Fibroblast of upper back skin (primary cell): ENCODE results near the gene COL15A1.
A peak's percentile ranks its signal among the peaks of the same experiment; 100 is the strongest.

Experiments used
- DNase-seq: peaks from one replicate; pipeline ENCODE4 v3.0.0-alpha.2; 2013

Gene COL15A1

DNA sequence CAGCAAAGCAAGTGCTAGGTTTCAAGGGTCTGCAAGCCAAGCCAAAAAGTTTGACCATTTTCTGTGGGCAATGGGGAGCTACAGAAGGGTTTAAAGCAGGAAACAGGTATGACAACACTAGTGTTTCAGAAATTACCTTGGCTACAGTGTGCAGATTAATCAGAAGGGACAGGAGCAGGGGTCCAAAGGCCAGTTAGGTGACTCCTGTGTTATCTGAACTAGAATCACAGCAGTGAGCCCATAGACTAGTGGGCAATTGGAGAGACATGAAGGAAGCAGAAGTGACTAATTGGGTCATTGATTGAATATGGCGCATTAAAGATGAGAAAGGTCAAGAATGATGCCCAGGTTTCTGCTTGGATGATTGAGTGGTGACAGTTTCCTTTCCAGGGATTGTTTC is 119.8 kb downstream of the COL15A1 start:
- DNase-seq: no peak

DNA sequence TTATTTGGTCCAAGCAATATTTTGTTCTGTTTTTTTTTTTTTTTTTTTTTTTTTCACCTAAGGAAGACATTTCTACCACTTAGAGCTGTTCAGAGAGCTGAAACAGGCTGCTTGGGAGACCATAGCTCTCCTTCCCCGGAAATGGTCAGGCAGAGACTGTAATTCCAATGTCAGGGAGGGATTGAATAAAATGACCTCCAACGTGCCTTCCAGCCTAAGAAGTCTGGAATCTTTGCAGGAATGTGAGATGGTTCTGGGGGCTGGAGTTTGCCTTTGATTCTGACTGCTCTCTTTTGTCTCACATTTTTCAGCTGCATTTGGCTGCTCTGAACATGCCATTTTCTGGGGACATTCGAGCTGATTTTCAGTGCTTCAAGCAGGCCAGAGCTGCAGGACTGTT is 122.9 kb downstream of the COL15A1 start:
- DNase-seq: peak; percentile 36

DNA sequence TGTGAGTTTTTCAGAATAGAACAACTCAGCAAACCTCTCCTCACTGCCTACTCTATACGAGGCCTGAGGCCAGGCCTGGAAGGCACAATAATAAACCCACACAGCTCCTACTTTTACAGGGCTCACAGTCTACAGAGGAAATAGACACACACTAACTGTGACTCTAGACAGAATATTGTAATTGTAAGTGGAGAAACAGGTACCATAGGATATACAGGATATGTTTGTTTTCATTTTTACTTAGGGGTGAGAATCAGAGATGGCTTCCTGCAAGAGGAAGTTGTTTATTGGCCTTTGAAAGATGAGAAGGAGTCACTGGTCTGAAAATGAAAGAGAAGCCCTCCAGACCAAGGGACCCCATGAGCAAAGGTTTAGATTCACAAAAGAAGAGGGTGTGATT is 125.4 kb downstream of the COL15A1 start:
- DNase-seq: no peak

DNA sequence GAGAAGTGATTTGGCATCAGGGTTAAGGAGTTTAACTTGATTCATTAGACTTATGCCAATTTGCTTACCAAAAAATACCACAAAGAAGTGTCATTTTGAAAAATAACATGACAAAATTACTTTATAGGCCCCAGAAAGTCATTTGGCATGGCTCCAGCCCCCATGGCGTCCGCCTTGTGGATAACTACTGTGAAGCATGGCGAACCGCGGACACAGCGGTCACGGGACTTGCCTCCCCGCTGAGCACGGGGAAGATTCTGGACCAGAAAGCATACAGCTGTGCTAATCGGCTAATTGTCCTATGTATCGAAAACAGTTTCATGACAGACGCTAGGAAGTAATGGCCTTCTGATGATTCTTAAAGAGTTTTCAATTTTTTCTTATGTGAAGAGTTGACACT is 125.8 kb downstream of the COL15A1 start:
- no peak for DNase-seq

DNA sequence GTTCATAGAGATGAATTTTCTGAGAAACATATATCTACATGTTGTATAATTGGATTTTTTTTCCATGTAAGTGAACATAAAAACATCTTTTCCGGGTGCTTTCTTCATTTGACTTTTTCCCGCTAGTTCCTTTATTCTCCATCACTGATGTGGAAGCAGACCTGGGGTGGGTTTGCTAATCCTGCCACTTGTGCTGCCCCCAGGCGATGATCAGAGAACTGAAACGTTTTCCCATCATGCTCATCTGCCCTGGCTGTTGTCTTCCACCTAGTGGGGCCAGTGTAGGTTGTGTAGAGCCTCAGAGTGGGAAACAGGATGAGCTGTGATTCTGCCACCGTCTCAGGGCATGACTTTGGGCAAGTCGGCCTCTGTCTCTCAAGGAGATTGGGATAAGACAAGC is 127.0 kb downstream of the COL15A1 start:
- DNase-seq: no peak

DNA sequence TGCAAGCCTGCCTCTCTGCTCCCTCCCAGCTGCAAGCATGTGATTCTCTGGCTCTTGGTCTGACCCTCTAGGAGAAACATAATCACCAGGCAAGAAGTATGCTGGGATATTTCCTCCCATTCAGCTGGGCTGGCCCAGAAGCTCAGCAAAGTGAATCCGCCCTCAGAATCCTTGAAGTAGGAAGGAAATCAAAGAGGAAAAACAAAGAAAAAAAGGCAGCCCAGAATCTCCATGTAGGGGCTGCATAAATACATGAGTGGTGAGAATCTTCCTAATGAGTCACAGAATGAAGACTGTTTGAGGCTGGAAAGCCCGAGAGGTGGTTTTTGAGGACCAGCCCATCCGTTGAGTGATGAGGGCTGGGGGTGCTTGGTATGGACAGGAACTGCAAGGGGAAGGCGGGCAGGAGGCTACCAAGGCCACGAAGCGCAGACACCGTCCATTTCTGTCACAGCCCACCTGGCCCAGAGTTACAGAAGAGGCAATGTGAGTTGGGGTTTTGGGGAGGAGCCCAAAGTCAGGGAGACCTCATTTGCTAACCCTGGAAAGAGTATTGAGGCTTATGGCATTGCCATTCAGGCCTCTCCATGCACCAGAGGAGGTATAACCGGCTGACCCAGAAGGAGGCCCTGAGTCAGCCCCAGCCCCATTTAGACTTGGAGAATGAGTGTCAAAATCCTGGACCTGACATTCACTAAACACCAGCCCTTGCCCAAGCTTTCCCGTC is 127.8 kb downstream of the COL15A1 start:
- DNase-seq: peak; percentile 44

DNA sequence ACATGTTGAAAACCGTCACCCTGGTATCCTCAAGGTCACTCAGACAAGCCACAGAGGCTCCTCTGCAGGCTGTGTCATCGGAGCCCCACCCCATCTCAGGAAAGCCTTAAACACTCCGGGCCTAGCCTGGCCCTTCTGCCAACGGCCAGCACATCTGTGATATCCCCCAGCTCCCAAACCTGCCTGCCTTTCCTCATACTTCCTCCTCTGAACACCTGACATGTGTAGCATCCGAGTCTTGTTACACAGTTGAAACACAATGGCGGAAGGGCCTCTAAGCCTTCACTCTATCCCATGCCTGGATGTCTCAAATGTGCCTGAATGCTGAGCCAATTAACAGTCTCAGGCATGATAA is 128.3 kb downstream of the COL15A1 start:
- DNase-seq: no peak

DNA sequence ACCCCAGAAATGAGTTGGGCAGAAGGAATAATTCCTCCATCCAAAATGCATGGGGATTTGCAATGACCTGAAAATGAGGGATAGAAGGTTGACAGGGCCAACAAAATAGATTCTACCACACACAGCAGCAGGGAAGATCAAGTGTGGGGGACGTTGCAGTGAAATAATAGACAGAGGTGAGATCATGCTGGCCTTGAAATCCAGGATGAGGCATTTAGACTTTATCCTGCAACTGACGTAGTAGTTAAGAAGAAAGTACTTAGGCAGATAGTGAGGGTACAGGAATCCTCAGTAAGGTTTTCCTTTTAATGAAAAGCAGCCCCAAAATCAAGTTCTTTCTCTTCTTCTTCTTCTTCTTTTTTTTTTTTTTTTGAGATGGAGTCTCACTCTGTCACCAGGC is 129.6 kb downstream of the COL15A1 start:
- no peak for DNase-seq

DNA sequence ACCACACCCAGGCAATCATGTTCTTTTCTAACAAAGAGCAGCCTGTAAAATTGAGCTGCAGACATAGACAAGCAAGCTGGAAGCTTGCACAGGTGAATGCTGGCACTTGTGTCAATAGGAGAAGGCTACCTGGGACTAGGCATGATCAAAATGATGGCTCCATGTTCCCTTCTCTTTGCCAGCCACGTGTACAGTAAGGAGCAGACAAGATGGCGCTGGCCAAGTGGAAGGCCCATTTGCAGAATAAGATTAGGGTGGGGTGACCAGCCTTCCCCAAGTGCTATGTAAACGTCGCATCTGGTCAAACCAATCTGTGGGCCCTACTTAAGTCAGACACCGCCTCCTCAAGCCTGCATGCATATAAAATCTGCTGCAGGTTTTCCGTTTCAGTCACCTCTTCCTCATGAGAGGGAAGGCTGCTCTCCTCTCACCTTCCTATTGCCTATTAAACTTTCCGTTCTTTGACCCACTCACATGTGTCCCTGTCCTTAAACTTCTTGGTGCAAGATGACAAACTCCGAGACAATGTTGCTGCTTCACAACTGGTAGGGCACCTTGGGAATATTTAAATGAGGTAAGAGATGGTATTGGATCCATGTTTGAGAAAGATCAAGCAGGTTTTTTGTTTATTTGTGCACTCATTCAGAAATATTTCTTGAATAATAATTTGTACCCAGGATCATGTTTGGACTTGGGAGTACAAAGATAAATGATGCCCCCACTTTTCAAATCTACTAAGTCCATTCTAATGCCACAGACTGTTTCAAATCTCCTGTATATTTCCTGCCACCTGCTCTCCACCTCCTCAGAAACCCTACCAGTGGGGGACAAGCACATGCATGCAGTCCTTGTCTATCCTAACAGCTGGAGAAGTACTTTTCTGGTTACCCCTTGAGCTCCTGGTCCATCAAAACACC is 130.5 kb downstream of the COL15A1 start:
- DNase-seq: no peak

DNA sequence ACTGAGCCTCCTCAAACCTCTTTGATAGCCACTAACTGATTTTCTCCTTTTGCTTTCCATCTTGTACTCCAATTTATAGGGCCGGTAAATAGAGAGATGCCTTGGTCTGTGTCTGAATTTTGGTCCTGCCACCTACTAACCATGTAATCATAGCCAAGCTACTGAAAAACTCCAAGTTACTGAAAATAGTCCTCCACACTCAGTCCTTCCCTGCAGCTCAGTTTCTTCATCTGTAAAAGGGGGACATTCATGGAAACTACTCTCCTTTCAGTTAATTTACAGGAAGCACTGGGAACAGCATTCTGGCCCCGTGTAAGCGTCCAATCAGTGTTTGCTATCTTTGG is 131.2 kb downstream of the COL15A1 start:
- no peak for DNase-seq

DNA sequence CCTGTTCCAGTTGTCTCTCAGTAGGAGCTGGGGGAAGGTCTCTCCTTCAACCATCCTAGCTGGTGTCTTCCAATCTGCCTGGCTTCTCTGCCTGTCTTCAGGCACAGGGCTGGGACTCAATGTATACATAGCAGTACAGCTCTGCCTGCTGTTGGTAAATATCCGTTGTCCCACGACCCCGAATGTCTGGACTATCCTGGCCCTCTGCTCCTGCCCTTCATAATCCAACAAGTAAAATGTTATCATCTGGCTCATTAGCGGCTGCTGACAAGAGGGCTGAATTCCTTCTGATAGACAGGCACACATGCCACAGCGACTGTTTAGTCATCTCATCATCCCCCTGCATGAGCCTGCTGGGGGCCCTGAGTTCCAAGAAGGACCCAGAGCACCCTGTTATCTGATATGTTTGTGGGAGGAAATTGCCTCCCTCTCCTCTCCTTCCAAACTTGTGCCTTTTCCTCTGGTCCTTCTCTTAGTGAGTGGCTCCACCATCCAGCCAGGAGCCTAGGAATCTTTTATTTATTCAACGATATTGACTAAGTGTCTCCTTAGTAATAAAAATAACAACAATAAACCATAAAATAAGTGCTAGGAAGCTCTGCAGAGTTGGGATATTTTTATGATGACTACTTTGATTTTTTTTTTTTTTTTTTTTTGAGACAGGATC is 131.7 kb downstream of the COL15A1 start:
- peak; percentile 35 for DNase-seq

DNA sequence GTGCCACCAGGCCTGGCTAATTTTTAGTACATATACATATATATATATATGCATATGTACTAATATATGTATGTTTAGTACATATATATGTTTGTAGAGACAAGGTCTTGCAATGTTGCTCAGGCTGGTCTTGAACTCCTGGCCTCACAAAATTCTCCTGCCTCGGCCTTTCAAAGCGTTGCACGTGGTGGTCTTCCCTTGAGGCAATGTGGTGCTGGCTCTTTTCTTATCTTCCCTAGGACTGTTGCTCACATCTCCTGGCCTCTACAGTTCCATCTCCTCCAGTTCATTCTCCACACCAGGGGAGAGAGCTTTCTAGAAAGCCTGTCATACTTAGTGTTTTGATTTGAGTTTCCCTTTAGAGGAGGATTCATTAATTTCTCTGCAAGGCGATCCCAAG is 132.3 kb downstream of the COL15A1 start:
- DNase-seq: no peak

DNA sequence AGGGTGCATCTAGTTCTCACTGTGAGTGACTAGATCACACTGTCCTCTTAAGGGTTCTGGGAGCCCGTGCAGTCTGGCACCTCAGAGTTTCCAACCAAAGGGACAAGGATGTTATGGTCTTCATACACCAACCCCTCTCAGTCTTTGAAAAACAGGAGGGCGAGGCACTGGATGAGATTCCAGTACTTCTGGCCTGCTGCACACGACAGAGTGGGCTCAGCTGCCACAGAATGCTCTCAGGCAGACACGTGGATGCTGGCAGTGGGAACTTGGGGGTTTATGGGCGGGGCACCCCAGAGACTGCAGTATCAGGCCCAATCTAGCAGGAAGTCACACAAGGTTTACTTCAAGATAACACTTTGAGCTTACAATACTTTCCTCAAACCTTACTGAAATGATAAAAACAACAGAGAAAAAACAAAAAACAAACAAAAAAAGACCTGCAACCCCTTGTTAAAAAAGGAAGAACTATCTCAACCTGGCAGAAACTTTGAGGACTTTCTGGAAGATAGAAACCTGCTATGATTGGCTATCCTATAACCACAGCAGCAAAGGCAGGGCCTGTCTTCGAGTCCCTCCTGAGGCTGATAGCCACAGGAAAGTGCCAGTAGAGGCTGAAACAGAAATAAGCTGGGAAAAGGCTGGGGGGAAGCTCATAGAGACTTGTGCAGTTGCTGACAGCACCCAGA is 132.9 kb downstream of the COL15A1 start:
- DNase-seq: no peak

DNA sequence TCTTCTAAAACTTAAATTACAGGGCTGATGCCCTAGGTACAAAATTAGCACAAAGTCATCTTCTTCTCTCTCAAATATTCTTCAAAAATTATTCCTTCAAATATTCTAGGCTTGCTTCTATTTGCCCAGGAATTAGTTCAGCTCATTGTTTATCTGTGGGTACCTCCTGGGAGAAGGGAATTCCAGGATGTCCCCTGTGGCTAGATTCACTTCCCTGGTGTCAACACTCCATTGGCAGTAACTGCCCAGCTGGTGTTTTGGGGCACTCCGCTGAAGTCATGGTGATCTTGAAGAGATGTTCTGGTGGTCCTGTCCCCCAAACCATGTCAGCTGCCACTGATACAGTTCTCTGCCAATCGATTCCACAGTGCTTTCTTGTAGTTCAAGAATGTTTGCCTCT is 135.0 kb downstream of the COL15A1 start:
- no peak for DNase-seq

DNA sequence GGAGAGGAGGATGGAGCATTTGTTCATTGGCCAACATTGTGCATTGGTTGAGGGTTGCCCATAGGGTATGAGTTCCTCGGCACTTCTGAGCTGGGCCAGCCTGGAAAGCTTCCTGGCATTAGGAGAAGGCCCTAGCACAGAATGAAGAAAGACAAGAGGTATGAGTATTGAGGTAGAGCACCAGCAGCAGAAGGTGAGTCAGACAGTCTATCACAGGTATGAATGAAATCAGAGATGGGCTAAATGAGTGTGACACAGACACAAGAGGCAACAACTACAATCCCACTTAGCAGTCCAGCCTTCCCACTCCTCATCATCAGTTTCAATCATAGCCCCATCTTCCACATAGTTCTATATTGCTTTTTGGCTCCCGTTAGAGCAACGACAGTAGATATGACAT is 135.8 kb downstream of the COL15A1 start:
- no peak for DNase-seq

DNA sequence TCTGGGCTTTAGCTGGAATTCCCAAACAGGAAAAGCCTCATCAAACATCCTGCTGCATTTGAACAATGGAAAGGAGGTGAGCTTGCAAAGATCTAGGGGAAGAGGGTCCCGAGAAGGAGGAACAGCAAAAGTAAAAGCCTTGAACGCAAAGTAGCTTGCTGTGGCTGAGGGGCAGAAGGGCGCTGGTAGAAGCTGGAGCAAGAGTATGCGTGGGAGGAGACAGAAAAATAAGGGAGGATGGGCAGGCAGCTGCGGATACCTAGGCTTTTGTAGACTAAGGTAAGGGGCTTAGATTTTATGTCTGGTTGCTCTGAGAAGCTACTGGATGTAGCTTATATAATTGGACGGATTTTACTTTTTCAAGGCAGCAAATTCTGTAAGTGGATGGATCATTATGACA is 139.3 kb downstream of the COL15A1 start:
- no peak for DNase-seq

DNA sequence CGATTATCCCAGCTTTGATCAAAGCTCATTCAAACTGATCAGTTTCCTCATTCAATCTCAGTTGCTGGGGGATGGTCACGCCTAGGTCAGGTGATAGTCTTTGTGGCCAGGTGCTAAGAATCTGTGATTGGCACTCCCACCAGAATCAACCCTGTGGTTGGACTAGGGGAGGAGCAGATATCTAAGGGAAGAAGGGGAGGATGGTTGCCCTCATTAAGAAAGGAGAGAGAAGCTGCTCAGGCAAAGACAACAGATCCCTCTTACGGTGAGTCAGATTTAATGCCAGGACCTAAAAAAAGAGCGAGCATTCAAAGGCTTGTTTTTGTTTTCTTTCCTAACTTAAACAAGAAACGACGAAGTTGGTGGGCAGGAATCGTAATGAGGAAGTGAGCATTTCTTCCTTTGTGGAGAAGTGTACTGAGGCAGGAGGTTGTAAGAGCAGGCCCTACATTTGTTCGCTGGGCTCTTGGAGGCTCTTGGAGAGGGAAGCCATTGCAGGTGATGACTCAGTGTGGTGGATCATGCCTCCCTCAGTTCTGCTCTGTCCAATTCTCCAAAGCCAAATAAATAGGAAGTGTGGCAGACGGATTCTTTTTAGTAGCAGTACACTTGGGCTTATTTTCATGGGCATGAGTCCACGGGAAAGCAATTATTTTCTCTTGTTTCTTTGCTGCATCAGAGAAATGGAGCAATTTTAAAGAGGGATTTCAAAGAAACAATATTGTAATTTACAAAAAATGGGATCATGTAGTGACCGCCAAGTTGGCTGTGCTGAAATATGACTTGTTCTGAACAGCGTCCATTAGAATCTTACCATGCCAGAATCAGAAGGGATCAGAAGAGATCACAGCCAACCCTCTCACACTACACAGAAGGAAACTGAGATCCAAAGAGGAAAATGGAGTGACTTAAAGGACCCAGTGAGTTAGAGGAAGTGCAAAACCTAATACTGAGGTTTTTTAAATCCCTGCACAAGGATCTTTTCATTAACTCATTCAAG is 142.5 kb downstream of the COL15A1 start:
- peak; percentile 70 for DNase-seq

DNA sequence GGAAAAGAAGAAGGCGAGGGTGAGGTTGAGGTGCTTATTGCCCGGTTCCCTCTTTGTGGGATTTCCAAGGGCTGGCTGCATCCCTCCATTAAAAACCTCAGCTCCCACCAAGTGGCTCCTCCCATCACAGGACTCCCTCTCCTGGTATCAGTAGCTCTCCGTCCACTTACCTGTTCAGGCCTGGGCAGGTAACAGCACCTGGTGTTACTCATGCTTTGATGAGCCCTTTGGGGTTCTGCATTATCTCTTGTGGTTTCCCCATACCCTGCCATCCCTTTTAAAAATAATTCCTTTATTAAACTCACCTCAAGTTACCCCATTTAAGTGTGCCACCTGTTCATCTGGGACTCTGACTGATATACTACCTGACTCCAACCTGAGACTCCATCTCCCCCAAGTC is 143.8 kb downstream of the COL15A1 start:
- DNase-seq: no peak

DNA sequence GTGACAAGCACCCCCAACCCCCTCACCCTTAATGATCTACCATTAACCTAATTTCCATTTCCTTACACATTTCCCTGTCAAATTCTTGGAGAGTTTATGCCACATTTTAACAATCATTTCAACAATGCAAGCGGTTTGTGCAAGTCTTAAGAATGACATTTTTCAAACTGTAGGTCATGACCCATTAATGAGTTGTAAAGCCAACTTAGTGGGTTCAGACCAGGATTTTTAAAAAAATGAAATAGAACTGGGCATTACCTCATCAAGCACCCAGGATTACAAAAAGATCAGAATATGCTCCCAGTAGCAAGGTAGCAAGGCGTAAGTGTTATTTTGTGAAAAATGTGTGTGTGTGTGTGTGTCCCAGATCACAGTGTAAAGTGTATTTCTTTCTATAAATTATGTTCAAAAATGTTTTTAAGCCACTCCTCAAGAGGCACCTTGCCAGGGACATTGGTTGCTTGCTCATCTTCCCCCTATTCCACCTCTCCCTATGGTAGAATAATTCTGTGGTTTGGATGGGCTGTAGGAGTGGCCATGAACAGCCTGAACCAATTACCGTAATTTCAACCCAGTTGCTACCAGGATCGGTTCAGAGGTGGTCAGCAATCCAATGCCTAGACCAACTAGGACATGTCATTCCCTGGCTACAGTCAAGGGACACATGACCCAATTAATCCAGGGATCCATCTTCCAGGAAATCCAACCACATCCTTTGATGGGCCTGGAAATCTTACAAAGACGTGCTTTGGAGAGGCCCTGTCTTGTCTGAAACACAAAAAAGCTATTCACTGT is 146.8 kb downstream of the COL15A1 start:
- DNase-seq: peak; percentile 81

DNA sequence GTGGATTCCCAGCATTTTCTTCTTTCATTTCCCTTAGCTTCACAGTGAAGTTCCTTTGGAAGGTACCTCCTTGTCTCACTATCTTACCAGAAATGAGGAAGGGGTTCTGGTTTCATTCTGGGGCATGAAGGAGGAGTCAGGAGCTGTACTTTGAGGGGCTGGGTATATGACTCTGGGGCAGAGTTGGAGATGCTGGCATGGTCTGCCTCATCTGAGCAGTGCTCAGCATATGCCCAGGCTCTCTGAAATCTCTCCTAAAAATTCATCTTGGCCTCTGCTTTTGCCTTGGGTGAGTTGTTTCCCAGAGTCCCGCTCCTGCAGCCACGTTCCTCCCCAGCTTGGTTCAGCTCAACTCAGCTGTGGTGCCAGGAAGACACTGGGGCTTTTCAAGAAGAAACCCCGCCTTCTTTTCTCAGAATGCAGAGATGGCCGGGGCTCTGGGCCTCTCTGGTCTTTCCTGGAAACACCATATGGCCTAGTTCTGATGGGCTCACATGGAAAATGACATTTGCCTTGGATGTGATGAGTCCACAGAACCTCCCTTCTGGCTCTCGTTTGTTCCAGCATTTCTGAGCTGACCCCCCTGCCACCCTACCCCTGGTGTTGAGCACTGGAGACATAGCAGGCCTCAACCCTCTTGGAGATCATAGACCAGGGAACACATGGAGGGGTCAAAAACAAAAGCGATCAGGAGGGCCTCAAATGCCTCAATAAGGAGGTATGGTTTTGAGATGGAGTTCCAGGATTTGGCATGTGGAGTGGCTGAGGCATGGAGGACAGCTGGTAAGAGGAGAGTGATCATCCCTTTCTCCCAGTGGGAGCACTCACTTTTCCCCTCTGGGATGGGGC is 149.2 kb downstream of the COL15A1 start:
- no peak for DNase-seq
